ENCODE data around the gene MBP. TPM values are rescaled to one million over a fixed set of nuclear protein-coding genes. Genes with fewer than 3 reads are reported as not detected.

Gene MBP
- total RNA-seq, 2 experiments from 2014 or later = 94.7 to 101 TPM

GRCh38 chr18:77062518-77063003 lies 70.0 kb downstream of the MBP start:
- H3K4me1 Mint-ChIP-seq = peaks cover 86% of the 10 kb centered on the region
- H3K27me3 Mint-ChIP-seq = no peaks in the 10 kb centered on the region
- peak; percentile 52 for ATAC-seq
- peak; percentile 90 for DNase-seq
- CTCF ChIA-PET = interaction anchor here (1.0 to 4.1 kb wide), 15 partner anchors 8 to 260 kb away, joined by 3 to 33 read pairs (median 4); no protein-coding TSS in a partner anchor
- peak overlapping the region; percentile 74 for H3K4me3 Mint-ChIP-seq
- H3K9me3 Mint-ChIP-seq (ENCODE audit: low read depth) = no peaks in the 10 kb centered on the region
- H3K36me3 Mint-ChIP-seq = peaks cover 70% of the 10 kb centered on the region
- peak overlapping the region; percentile 100 for H3K27ac Mint-ChIP-seq

GRCh38 chr18:77061946-77062517 lies 70.6 kb downstream of the MBP start:
- H3K4me1 Mint-ChIP-seq = peaks cover 86% of the 10 kb centered on the region
- peak; percentile 18 for ATAC-seq

GRCh38 chr18:77061281-77061945 lies 71.2 kb downstream of the MBP start:
- H3K27me3 Mint-ChIP-seq = no peaks in the 10 kb centered on the region
- ATAC-seq (no peak), DNase-seq (no peak)
- H3K4me3 Mint-ChIP-seq = peak overlapping the region; percentile 74
- H3K4me1 Mint-ChIP-seq = peaks cover 86% of the 10 kb centered on the region
- peaks cover 71% of the 10 kb centered on the region for H3K36me3 Mint-ChIP-seq
- CTCF ChIA-PET = interaction anchor here (1.0 to 4.1 kb wide), 10 partner anchors 9 to 150 kb away, joined by 3 to 33 read pairs (median 4); no protein-coding TSS in a partner anchor
- peak overlapping the region; percentile 100 for H3K27ac Mint-ChIP-seq
- H3K9me3 Mint-ChIP-seq (ENCODE audit: low read depth) = no peaks in the 10 kb centered on the region

More at GRCh38 chr18:77061946-77062517, 70.6 kb downstream of the MBP start:
- Mint-ChIP-seq H3K4me3 (peak overlapping the region; percentile 74), H3K27me3 (no peaks in the 10 kb centered on the region), H3K27ac (peak overlapping the region; percentile 100), H3K36me3 (peaks cover 71% of the 10 kb centered on the region), H3K9me3 (ENCODE audit: low read depth) (no peaks in the 10 kb centered on the region)
- peak; percentile 66 for DNase-seq
- CTCF ChIA-PET = interaction anchor here (1.0 to 4.1 kb wide), 11 partner anchors 8 to 259 kb away, joined by 3 to 33 read pairs (median 4); no protein-coding TSS in a partner anchor

GRCh38 chr18:77060151-77060550 lies 72.4 kb downstream of the MBP start:
- no peak for DNase-seq
- peak overlapping the region; percentile 100 for H3K27ac Mint-ChIP-seq
- CTCF ChIA-PET = interaction anchor here (0.7 to 4.1 kb wide), 3 partner anchors 13 to 187 kb away, joined by 3 to 29 read pairs (median 4); no protein-coding TSS in a partner anchor

GRCh38 chr18:77059294-77059916 lies 73.2 kb downstream of the MBP start:
- no peaks in the 10 kb centered on the region for H3K27me3 Mint-ChIP-seq
- peaks cover 53% of the 10 kb centered on the region for H3K36me3 Mint-ChIP-seq
- CTCF ChIA-PET = interaction anchor here (0.8 to 8.3 kb wide), 2 partner anchors 10 to 57 kb away, joined by 3 to 97 read pairs; no protein-coding TSS in a partner anchor
- no peaks in the 10 kb centered on the region for H3K9me3 Mint-ChIP-seq (ENCODE audit: low read depth)
- peaks cover 86% of the 10 kb centered on the region for H3K4me1 Mint-ChIP-seq
- peak overlapping the region; percentile 83 for H3K27ac Mint-ChIP-seq
- DNase-seq = peak; percentile 68
- no peak overlapping the region for H3K4me3 Mint-ChIP-seq
- no peak for ATAC-seq

More at GRCh38 chr18:77060151-77060550, 72.4 kb downstream of the MBP start:
- Mint-ChIP-seq H3K27me3 (no peaks in the 10 kb centered on the region), H3K4me3 (no peak overlapping the region), H3K9me3 (ENCODE audit: low read depth) (no peaks in the 10 kb centered on the region), H3K36me3 (peaks cover 60% of the 10 kb centered on the region), H3K4me1 (peaks cover 86% of the 10 kb centered on the region)
- ATAC-seq = no peak

GRCh38 chr18:77058290-77058835 lies 74.2 kb downstream of the MBP start:
- CTCF ChIA-PET = interaction anchor here (0.9 to 8.3 kb wide), 2 partner anchors 56 to 65 kb away, joined by 3 to 97 read pairs; no protein-coding TSS in a partner anchor
- Mint-ChIP-seq H3K4me1 (peaks cover 86% of the 10 kb centered on the region), H3K9me3 (ENCODE audit: low read depth) (no peaks in the 10 kb centered on the region), H3K27ac (no peak overlapping the region), H3K36me3 (peaks cover 49% of the 10 kb centered on the region), H3K4me3 (no peak overlapping the region), H3K27me3 (no peaks in the 10 kb centered on the region)
- ATAC-seq = no peak
- no peak for DNase-seq

- DNase-seq (no peak), ATAC-seq (no peak)
- H3K36me3 Mint-ChIP-seq = peaks cover 39% of the 10 kb centered on the region
- H3K4me1 Mint-ChIP-seq = peaks cover 83% of the 10 kb centered on the region
- H3K9me3 Mint-ChIP-seq (ENCODE audit: low read depth) = no peaks in the 10 kb centered on the region
- H3K4me3 Mint-ChIP-seq = no peak overlapping the region
- H3K27ac Mint-ChIP-seq = peak overlapping the region; percentile 91
- H3K27me3 Mint-ChIP-seq = no peaks in the 10 kb centered on the region
- CTCF ChIA-PET = interaction anchor here (1.0 to 8.3 kb wide), 6 partner anchors 11 to 254 kb away, joined by 3 to 97 read pairs (median 10); partner anchors contain the start of gene MBP
These were observed 75.6 kb downstream of the MBP start for GRCh38 chr18:77057006-77057395.

GRCh38 chr18:77056344-77057005 lies 76.1 kb downstream of the MBP start:
- Mint-ChIP-seq H3K27me3 (no peaks in the 10 kb centered on the region), H3K4me1 (peaks cover 79% of the 10 kb centered on the region), H3K27ac (peak overlapping the region; percentile 91), H3K4me3 (peak overlapping the region; percentile 49), H3K36me3 (peaks cover 41% of the 10 kb centered on the region), H3K9me3 (ENCODE audit: low read depth) (no peaks in the 10 kb centered on the region)
- ATAC-seq (no peak), DNase-seq (no peak)
- CTCF ChIA-PET = interaction anchor here (1.4 to 8.3 kb wide), 6 partner anchors 11 to 75 kb away, joined by 4 to 97 read pairs (median 10); partner anchors contain the start of gene MBP

- Mint-ChIP-seq H3K27ac (peak overlapping the region; percentile 91), H3K36me3 (peaks cover 38% of the 10 kb centered on the region), H3K9me3 (ENCODE audit: low read depth) (no peaks in the 10 kb centered on the region), H3K27me3 (no peaks in the 10 kb centered on the region), H3K4me3 (peak overlapping the region; percentile 72), H3K4me1 (peaks cover 72% of the 10 kb centered on the region)
- DNase-seq = no peak
- CTCF ChIA-PET = interaction anchor here (0.6 to 8.3 kb wide), 18 partner anchors 8 to 232 kb away, joined by 3 to 97 read pairs (median 6); partner anchors contain the start of gene MBP
- ATAC-seq = no peak
These were observed 76.9 kb downstream of the MBP start for GRCh38 chr18:77055429-77056300.

GRCh38 chr18:77054606-77055428 lies 77.8 kb downstream of the MBP start:
- Mint-ChIP-seq H3K4me1 (peaks cover 64% of the 10 kb centered on the region), H3K36me3 (peaks cover 34% of the 10 kb centered on the region), H3K27ac (peak overlapping the region; percentile 91), H3K27me3 (no peaks in the 10 kb centered on the region), H3K4me3 (peak overlapping the region; percentile 72), H3K9me3 (ENCODE audit: low read depth) (no peaks in the 10 kb centered on the region)
- DNase-seq (peak; percentile 95), ATAC-seq (peak; percentile 88)
- CTCF ChIA-PET = interaction anchor here (0.6 to 8.3 kb wide), 24 partner anchors 8 to 251 kb away, joined by 3 to 97 read pairs (median 4); partner anchors contain the start of gene MBP

- H3K9me3 Mint-ChIP-seq (ENCODE audit: low read depth) = no peaks in the 10 kb centered on the region
- peak; percentile 40 for ATAC-seq
- peak overlapping the region; percentile 91 for H3K27ac Mint-ChIP-seq
- H3K4me1 Mint-ChIP-seq = peaks cover 61% of the 10 kb centered on the region
- CTCF ChIA-PET = interaction anchor here (0.7 to 8.3 kb wide), 16 partner anchors 9 to 251 kb away, joined by 3 to 97 read pairs (median 6); partner anchors contain the start of gene MBP
- H3K36me3 Mint-ChIP-seq = peaks cover 31% of the 10 kb centered on the region
- peak; percentile 67 for DNase-seq
- H3K4me3 Mint-ChIP-seq = peak overlapping the region; percentile 72
- H3K27me3 Mint-ChIP-seq = no peaks in the 10 kb centered on the region
These were observed 78.3 kb downstream of the MBP start for GRCh38 chr18:77054288-77054605.

All from activated CD8-positive, alpha-beta memory T cell treated with anti-CD3 and anti-CD28 coated beads, Interleukin-2, amount 10 ng/mL, durations not matched to agents 7 days and 5 days (primary cell).